Large intestine (tissue), 3 donors: ENCODE data around the gene ACOXL. TPM values are rescaled to one million over a fixed set of nuclear protein-coding genes. Genes with fewer than 3 reads are reported as not detected.

Experiments
- DNase-seq, 2 donors: peaks; one replicate each; pipeline versions ENCODE4 v3.0.0 to v3.0.0-alpha.2; 2013
- H3K27ac ChIP-seq: one replicate; pipeline ENCODE4 v1.5.1; 2013; ENCODE audit warnings: low read length
- H3K27me3 ChIP-seq: 2 replicates; pipeline ENCODE4 v1.6.1; 2013; ENCODE audit warnings: low read length; ENCODE audit not compliant: control insufficient read depth, insufficient read depth
- H3K36me3 ChIP-seq: 2 replicates; pipeline ENCODE4 v1.6.1; 2013; ENCODE audit warnings: low read length; ENCODE audit not compliant: control insufficient read depth, insufficient read depth
- H3K4me1 ChIP-seq: one replicate; pipeline ENCODE4 v1.6.1; 2013; ENCODE audit warnings: low read length; ENCODE audit not compliant: control insufficient read depth, insufficient read depth
- H3K4me3 ChIP-seq: one replicate; pipeline ENCODE4 v1.5.1; 2013; ENCODE audit warnings: low read length
- H3K9me3 ChIP-seq: one replicate; pipeline ENCODE4 v1.6.1; 2013; ENCODE audit warnings: mild to moderate bottlenecking, low read depth, low read length, moderate library complexity; ENCODE audit not compliant: control insufficient read depth
- WGBS: methylation state at CpG from one replicate; pipeline ENCODE4 v1.1.5; 2013; ENCODE audit warnings: low lambda C conversion rate; ENCODE audit not compliant: insufficient coverage; 5-methylcytosine and 5-hydroxymethylcytosine counted together
- polyA plus RNA-seq: library from polyadenylated mRNA; unstranded; fragments of 120-200 nt; gene quantifications from one replicate; pipeline ENCODE4 v1.2.1, GENCODE V29; 2013

ACOXL gene
- polyA plus RNA-seq, 1 donor: 0.07 TPM

GRCh38 chr2:111102216-111102615 lies 369.8 kb downstream of the ACOXL start:
- Histone ChIP-seq H3K9me3 (no peaks in the 10 kb centered on the region), H3K36me3 (no peaks in the 10 kb centered on the region), H3K4me1 (no peaks in the 10 kb centered on the region), H3K4me3 (no peak overlapping the region), H3K27me3 (no peaks in the 10 kb centered on the region), H3K27ac (no peak overlapping the region)
- no peak for DNase-seq
- no CpG with 5 or more reads among the region's 2 CpGs for WGBS

GRCh38 chr2:111105926-111106325 lies 373.6 kb downstream of the ACOXL start:
- no peaks in the 10 kb centered on the region for H3K9me3 ChIP-seq
- DNase-seq: no peak
- H3K4me3 ChIP-seq: no peak overlapping the region
- H3K27ac ChIP-seq: no peak overlapping the region
- no peaks in the 10 kb centered on the region for H3K27me3 ChIP-seq
- H3K36me3 ChIP-seq: no peaks in the 10 kb centered on the region
- no peaks in the 10 kb centered on the region for H3K4me1 ChIP-seq
- WGBS: 82% methylated on average over 1 of the region's 2 CpGs

GRCh38 chr2:111106706-111107105 lies 374.3 kb downstream of the ACOXL start:
- H3K27ac ChIP-seq: no peak overlapping the region
- no CpG with 5 or more reads among the region's 5 CpGs for WGBS
- H3K9me3 ChIP-seq: no peaks in the 10 kb centered on the region
- H3K27me3 ChIP-seq: no peaks in the 10 kb centered on the region
- no peaks in the 10 kb centered on the region for H3K4me1 ChIP-seq
- no peak overlapping the region for H3K4me3 ChIP-seq
- no peak for DNase-seq
- H3K36me3 ChIP-seq: no peaks in the 10 kb centered on the region

GRCh38 chr2:111108745-111109271 lies 376.4 kb downstream of the ACOXL start:
- DNase-seq: no peak
- Histone ChIP-seq H3K4me1 (no peaks in the 10 kb centered on the region), H3K36me3 (no peaks in the 10 kb centered on the region), H3K27ac (no peak overlapping the region), H3K9me3 (no peaks in the 10 kb centered on the region), H3K27me3 (no peaks in the 10 kb centered on the region), H3K4me3 (no peak overlapping the region)
- 100% methylated on average over 1 of the region's 2 CpGs for WGBS

GRCh38 chr2:111111101-111111755 lies 378.9 kb downstream of the ACOXL start:
- no peaks in the 10 kb centered on the region for H3K4me1 ChIP-seq
- no peaks in the 10 kb centered on the region for H3K36me3 ChIP-seq
- H3K4me3 ChIP-seq: no peak overlapping the region
- WGBS: no CpG with 5 or more reads among the region's 4 CpGs
- H3K27ac ChIP-seq: no peak overlapping the region
- DNase-seq: no peak
- no peaks in the 10 kb centered on the region for H3K9me3 ChIP-seq
- peaks cover 7% of the 10 kb centered on the region for H3K27me3 ChIP-seq

GRCh38 chr2:111113838-111114237 lies 381.5 kb downstream of the ACOXL start:
- Histone ChIP-seq H3K36me3 (no peaks in the 10 kb centered on the region), H3K4me1 (peaks cover 18% of the 10 kb centered on the region), H3K27me3 (peaks cover 33% of the 10 kb centered on the region), H3K9me3 (peaks cover 10% of the 10 kb centered on the region), H3K27ac (no peak overlapping the region), H3K4me3 (no peak overlapping the region)
- no CpG with 5 or more reads among the region's 1 CpG for WGBS
- DNase-seq: no peak

GRCh38 chr2:111116011-111116746 lies 383.8 kb downstream of the ACOXL start:
- WGBS: 100% methylated on average over 1 of the region's 7 CpGs

GRCh38 chr2:111116843-111117597 lies 384.6 kb downstream of the ACOXL start:
- DNase-seq: peak; percentile 82 to 83
- Histone ChIP-seq H3K4me3 (peak overlapping the region; percentile 33), H3K36me3 (no peaks in the 10 kb centered on the region), H3K4me1 (peaks cover 32% of the 10 kb centered on the region), H3K27ac (no peak overlapping the region), H3K9me3 (peaks cover 25% of the 10 kb centered on the region), H3K27me3 (peaks cover 48% of the 10 kb centered on the region)
- no CpG with 5 or more reads among the region's 30 CpGs for WGBS

More at GRCh38 chr2:111116011-111116746, 383.8 kb downstream of the ACOXL start:
- Histone ChIP-seq H3K4me1 (peaks cover 32% of the 10 kb centered on the region), H3K27ac (no peak overlapping the region), H3K9me3 (peaks cover 21% of the 10 kb centered on the region), H3K36me3 (no peaks in the 10 kb centered on the region), H3K27me3 (peaks cover 48% of the 10 kb centered on the region), H3K4me3 (no peak overlapping the region)
- peak; percentile 14 to 45 for DNase-seq

GRCh38 chr2:111117598-111118480 lies 385.5 kb downstream of the ACOXL start:
- H3K4me1 ChIP-seq: peaks cover 32% of the 10 kb centered on the region

More at GRCh38 chr2:111117598-111118480, 385.5 kb downstream of the ACOXL start:
- Histone ChIP-seq H3K27ac (no peak overlapping the region), H3K36me3 (no peaks in the 10 kb centered on the region), H3K4me3 (peak overlapping the region; percentile 33), H3K9me3 (peaks cover 25% of the 10 kb centered on the region), H3K27me3 (peaks cover 48% of the 10 kb centered on the region)
- WGBS: no CpG with 5 or more reads among the region's 64 CpGs
- peak; percentile 12 to 65 for DNase-seq
